ENCODE results near the gene LIN52. TPM values are rescaled to one million over a fixed set of nuclear protein-coding genes. Genes with fewer than 3 reads are reported as not detected.
A peak's percentile ranks its signal among the peaks of the same experiment; 100 is the strongest.

LIN52 gene
- total and polyA plus RNA-seq, 2 of the 8 experiments (the other 6 are each of a cell fraction or from before 2014, with no cell fraction given) = 6.8 to 11.6 TPM

GRCh38 chr14:74133833-74134481, 49.2 kb downstream of the LIN52 start:
- peak; percentile 81 for FAIRE-seq

More at GRCh38 chr14:74133833-74134481, 49.2 kb downstream of the LIN52 start:
- no peak overlapping the region for H4K8ac ChIP-seq (ENCODE audit: extremely low read depth, insufficient read depth, low read length)
- H3K9ac ChIP-seq (replicated peaks in 1 of 4; ENCODE audit: extremely low read depth in 1 of 4, low read depth in 3 of 4, low read length in 3 of 4) = no peak overlapping the region
- CTCF ChIA-PET (ENCODE audit: partially characterized antibody) = interaction anchor here (0.5 to 1.5 kb wide), 3 partner anchors 11 to 121 kb away, joined by 3 read pairs; no protein-coding TSS in a partner anchor
- H2BK120ac ChIP-seq (replicated peaks; ENCODE audit: low read depth, low read length) = no peak overlapping the region
- no peaks in the 10 kb centered on the region for H3K79me2 ChIP-seq (ENCODE audit: control insufficient read depth in 1 of 2, insufficient read depth in 2 of 2, low read length in 2 of 2)
- POLR2A ChIA-PET (ENCODE audit: partially characterized antibody) = interaction anchor here (0.6 to 1.1 kb wide), 3 partner anchors 10 to 30 kb away, joined by 3 to 4 read pairs (median 3); no protein-coding TSS in a partner anchor
- no peak overlapping the region for H3K27ac ChIP-seq (ENCODE audit: low read depth, low read length)
- H3K4me2 ChIP-seq (ENCODE audit: insufficient read depth in 1 of 2, low read depth in 2 of 2, low read length in 2 of 2) = no peak overlapping the region
- no peak overlapping the region for H3K4ac ChIP-seq (replicated peaks; ENCODE audit: insufficient read length, low read depth, low read length)
- no peak overlapping the region; a peak in 1 of 8 replicates for H3K4me3 ChIP-seq (ENCODE audit: extremely low read depth in 1 of 4, insufficient read depth in 2 of 4, low read depth in 3 of 4, low read length in 4 of 4)
- 80% methylated on average over 3 of the region's 3 CpGs; no CpG with 5 or more reads in 1 of the 2 experiments for WGBS, 2 experiments (ENCODE audit: extremely low coverage in 1 of 2, insufficient coverage in 1 of 2, insufficient read length in 1 of 2, insufficient replicate concordance in 2 of 2, low coverage in 1 of 2, low lambda C conversion rate in 2 of 2, missing lambda C conversion rate in 1 of 2)
- H3K79me1 ChIP-seq (ENCODE audit: low read depth, low read length) = no peaks in the 10 kb centered on the region
- H3K23me2 ChIP-seq (ENCODE audit: low read depth, low read length) = no peaks in the 10 kb centered on the region
- no peak overlapping the region for H2AFZ ChIP-seq (ENCODE audit: low read length)
- H3K36me3 ChIP-seq (ENCODE audit: control insufficient read depth in 2 of 4, insufficient read depth in 4 of 4, low read length in 3 of 4) = no peaks in the 10 kb centered on the region
- H2BK5ac ChIP-seq (ENCODE audit: low read depth, low read length) = no peak overlapping the region
- H3K9me3 ChIP-seq (ENCODE audit: insufficient read depth in 2 of 2, low read depth in 1 of 2, low read length in 1 of 2) = no peaks in the 10 kb centered on the region
- DNase-seq (ENCODE audit: low read depth in 1 of 2, low spot score in 2 of 2) = no peak
- no peak overlapping the region for H2AK5ac ChIP-seq (ENCODE audit: low read depth, low read length)
- H2BK12ac ChIP-seq (ENCODE audit: low read depth, low read length) = no peak overlapping the region
- H3K23ac ChIP-seq (ENCODE audit: insufficient read length) = no peak overlapping the region
- no peak overlapping the region for H3K56ac ChIP-seq (replicated peaks; ENCODE audit: insufficient read length, low read depth, low read length)
- H3K27me3 ChIP-seq (replicated peaks in 1 of 4; ENCODE audit: control insufficient read depth in 3 of 4, extremely low read depth in 1 of 4, insufficient read depth in 3 of 4, low read length in 3 of 4) = no peaks in the 10 kb centered on the region
- H3K14ac ChIP-seq (ENCODE audit: insufficient read length) = no peak overlapping the region
- no peak overlapping the region for H2BK15ac ChIP-seq (ENCODE audit: low read length)
- no peak overlapping the region for H4K91ac ChIP-seq (replicated peaks; ENCODE audit: insufficient read length, low read length)
- TF ChIP-seq SP1 (IDR thresholded peaks at IDR 0.05; ENCODE audit: low read depth, low read length) = no peak
- TF ChIP-seq, protein P1, sequence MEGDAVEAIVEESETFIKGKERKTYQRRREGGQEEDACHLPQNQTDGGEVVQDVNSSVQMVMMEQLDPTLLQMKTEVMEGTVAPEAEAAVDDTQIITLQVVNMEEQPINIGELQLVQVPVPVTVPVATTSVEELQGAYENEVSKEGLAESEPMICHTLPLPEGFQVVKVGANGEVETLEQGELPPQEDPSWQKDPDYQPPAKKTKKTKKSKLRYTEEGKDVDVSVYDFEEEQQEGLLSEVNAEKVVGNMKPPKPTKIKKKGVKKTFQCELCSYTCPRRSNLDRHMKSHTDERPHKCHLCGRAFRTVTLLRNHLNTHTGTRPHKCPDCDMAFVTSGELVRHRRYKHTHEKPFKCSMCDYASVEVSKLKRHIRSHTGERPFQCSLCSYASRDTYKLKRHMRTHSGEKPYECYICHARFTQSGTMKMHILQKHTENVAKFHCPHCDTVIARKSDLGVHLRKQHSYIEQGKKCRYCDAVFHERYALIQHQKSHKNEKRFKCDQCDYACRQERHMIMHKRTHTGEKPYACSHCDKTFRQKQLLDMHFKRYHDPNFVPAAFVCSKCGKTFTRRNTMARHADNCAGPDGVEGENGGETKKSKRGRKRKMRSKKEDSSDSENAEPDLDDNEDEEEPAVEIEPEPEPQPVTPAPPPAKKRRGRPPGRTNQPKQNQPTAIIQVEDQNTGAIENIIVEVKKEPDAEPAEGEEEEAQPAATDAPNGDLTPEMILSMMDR (IDR thresholded peaks at IDR 0.05; ENCODE audit: control extremely low read depth in 1 of 3, insufficient read depth in 1 of 3, low read depth in 1 of 3, low read length in 3 of 3) = no peak
- no peak for TF ChIP-seq BRCA1 (IDR thresholded peaks at IDR 0.05; ENCODE audit: low read depth, low read length)
- TF ChIP-seq EP300 (IDR thresholded peaks at IDR 0.05; ENCODE audit: borderline replicate concordance in 1 of 2, low read depth in 2 of 2, low read length in 2 of 2) = no peak
- no peak for TF ChIP-seq GTF2F1 (IDR thresholded peaks at IDR 0.05; ENCODE audit: borderline replicate concordance, low read depth, low read length)
- no peak for TF ChIP-seq ATF3 (IDR thresholded peaks at IDR 0.05; ENCODE audit: insufficient read depth, low read depth, low read length)
- TF ChIP-seq MAX (IDR thresholded peaks at IDR 0.05) = no peak
- peaks cover 0 to 2% (median under 1%) of the 10 kb centered on the region in 4 experiments; a peak in 2 of 7 replicates for H3K4me1 ChIP-seq (replicated peaks in 1 of 4; ENCODE audit: control insufficient read depth in 3 of 4, insufficient read depth in 4 of 4, low read length in 3 of 4)
- H3K18ac ChIP-seq (ENCODE audit: extremely low read depth, low read length) = no peak overlapping the region
- H4K20me1 ChIP-seq (replicated peaks in 1 of 2; ENCODE audit: control insufficient read depth in 1 of 2, insufficient read depth in 2 of 2, low read length in 2 of 2) = no peaks in the 10 kb centered on the region
- no peak overlapping the region for H4K5ac ChIP-seq (ENCODE audit: insufficient read length, low read depth, low read length)
- no peak overlapping the region for H2BK20ac ChIP-seq (ENCODE audit: low read length)

Measured in H1 (cell line).